Stimulated activated CD4-positive, alpha-beta T cell treated with anti-CD3 and anti-CD28 coated beads, Interleukin-2, amount 100 ng/mL, for 24 hours (primary cell): ENCODE results near the gene KCNN3.

Experiments used
- DNase-seq, 2 donors: peaks; one replicate each; pipeline ENCODE4 v3.0.0-alpha.2; 2020

Gene KCNN3

DNA sequence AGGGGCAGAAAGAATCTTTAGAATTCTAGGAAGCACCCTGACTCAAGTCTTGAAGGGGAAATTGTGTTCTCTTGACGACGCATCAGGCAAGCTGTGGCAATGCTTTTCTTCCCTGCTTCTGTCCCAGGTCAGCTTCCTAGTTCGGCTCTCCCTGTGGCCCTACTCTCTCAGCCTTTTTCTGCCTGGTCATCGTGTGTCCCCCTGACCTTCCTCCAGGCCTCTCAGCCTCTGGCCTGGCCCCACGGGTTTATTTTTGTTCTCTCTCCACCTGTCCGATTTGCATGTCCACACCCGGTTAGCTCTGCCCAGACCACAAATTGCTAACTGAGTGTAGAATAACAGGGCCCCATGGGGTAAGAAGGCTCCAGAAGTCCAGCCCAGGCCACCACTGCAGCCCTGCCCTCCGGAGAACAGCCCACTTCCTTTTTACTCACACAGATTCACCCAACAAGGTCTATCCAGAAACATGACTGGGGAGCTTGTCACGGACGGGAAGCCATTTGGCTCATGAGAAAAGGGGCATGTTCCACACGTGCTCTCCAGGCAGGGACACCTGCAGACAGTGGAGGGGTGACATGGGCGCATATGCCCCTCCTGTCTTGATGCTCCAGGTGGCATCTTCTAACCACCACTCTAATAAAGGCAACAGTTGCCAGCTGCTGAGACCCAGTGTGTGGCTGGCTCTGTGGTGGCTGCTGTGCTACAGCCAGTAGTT lies 9.8 kb downstream of the KCNN3 start:
- DNase-seq = no peak

- DNase-seq = no peak
These were observed 10.3 kb downstream of the KCNN3 start for GRCh38 chr1:154859786-154860155.

GRCh38 chr1:154859151-154859785 lies 10.8 kb downstream of the KCNN3 start:
- no peak for DNase-seq

- no peak for DNase-seq
These were observed 12.5 kb downstream of the KCNN3 start for GRCh38 chr1:154857441-154858215.

DNA sequence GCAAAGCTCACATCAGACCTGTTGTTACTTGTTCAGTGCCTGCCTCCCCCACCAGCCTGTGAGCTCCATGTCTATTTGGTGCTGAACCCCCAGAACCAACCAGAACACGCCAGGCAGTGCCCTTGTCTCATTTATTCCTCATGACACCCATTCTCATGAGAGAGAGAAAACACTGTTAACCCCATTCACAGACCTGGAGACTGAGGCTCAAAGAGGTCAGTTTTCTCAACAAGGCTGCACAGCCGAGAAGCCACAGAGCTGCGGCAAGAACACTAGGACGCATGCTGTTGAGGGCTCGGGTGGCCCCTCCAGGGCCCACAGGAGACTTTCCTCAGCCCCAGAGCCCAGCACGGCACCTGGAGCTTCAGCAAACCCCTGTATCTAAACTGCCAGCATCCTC lies 13.1 kb downstream of the KCNN3 start:
- DNase-seq = no peak

GRCh38 chr1:154856544-154856943 lies 13.5 kb downstream of the KCNN3 start:
- DNase-seq = no peak

DNA sequence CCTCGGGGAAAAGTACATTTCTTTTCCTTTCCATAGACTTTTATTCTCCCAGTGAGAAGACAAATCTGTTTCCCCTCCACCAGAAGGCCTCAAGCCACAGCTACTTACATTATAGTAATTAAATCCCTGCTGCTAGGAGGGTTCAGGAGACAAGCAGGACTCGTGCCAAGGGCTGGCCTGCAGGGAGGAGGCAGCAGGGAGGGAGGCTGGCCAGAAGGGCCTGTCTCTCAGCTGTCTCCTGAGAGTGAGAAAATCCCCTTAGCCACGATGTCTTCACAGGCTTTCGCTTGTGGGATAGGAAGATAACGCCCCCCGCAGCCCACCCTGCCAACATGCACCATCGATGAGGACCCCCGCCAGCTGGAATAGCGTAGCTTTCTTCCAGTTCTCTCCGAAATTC lies 14.0 kb downstream of the KCNN3 start:
- no peak for DNase-seq

DNA sequence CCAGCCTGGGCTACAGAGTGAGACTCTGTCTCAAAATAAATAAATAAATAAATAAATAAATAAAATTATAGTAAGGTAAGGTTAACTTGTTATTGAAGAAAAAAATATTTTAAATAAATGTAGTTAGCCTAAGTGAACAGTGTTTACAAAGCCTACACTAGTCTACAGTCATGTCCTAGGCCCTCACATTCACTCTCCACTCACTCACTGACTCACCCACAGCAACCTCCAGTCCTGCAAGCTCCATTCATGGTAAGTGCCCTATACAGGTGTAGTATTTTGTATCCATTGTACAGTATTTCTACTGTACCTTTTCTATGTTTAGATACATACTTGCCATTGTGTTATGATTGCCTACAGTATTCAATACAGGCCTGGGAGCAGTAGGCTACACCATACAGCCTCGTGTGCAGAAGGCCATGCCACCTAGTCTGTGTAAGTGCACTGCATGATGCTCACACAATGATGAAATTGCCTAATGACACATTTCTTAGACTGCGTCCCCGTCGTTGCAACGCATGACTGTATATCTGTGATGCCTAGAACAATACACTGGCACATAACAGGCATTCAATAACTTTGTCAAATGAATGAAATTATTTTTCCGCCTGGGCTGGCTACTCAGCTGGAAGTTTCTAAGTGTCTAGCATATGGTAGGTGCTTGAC lies 14.8 kb downstream of the KCNN3 start:
- DNase-seq = no peak

GRCh38 chr1:154852845-154853244 lies 17.2 kb downstream of the KCNN3 start:
- DNase-seq = no peak

- DNase-seq = no peak
These were observed 18.5 kb downstream of the KCNN3 start for GRCh38 chr1:154851392-154852177.

DNA sequence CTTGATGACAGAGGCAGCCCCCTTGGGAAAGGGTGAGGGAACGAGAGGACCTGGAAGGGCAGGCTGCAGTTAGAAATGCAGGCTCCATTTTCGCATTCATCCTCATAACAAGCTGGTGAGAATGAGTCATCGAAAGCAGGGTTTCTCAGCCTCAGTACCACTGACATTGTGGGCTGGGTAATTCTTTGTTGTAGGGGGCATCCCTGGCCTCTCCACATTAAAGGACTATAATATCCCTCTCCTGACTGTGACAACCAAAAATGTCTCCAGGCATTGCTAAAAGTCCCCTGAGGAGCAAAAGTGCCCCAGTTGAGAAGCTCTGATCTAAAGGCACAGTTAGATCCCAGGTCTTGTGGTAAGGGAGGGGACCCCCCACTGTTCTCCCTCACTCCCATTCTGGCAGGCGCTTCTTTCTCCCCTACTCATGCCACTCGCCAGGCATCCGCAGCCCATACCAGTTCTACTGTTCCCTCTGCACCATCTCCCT lies 20.4 kb downstream of the KCNN3 start:
- peak; percentile 26 to 34 for DNase-seq

GRCh38 chr1:154848983-154849382 lies 21.1 kb downstream of the KCNN3 start:
- DNase-seq = no peak

DNA sequence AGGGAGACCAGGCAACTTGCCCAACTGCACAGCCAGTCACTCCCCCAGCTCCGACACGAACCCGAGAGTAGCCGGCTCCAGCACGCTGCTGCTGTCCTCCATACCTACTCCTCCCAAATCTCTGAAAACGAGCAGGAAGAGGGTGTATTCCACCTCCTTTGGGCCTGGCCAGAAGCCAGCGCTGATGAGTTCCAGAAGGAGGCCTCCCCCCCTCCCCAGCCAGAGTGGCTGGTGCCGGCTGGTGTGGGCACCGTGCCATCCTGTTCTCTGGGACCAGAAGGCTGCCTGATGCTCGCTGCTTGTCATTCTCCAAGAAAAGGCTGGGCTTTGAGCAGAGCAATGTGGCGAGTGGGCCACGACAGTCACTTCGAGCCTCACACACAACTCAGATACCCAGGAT lies 22.2 kb downstream of the KCNN3 start:
- no peak for DNase-seq

DNA sequence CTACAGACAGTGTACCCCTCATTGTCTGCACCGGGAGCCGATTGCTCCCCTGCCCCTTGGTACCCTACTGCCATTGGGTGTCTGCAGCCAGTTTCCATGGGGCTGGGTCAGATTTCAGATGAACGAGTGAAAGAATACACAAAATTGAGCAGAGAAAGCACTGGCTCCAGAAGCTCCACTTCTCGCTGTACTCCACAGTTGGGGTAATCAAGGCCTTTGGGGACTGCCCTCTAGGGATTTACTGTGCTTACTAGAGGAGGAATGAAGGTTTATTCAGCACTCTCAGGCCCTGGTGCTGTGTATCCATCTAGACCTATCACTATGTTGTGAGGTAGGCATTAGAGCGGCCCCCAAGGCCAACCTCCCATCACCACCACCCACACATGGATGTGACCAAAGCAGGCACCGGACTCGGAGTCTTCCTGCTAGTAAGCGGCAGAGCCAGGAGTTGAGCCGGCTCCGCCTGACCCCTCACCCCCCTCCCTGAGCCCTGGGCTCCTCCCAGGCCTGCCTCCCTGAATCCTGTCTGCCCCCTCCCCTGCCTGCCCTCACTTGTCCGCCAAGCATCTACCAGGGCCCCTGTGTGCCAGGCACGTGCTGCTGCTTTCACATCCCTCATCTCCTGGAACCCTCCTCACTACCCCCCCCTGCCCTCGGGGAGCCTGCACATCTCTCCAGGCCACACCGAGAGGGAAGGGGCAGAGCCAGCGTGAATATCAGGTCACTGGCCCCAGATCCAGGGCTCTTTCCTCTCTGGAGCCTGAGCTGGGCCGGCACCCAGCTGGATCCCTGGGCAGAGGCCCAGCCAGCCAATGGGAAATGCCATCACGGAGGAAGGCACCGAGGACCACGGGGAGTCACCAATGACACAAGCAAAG lies 23.3 kb downstream of the KCNN3 start:
- no peak for DNase-seq

GRCh38 chr1:154845879-154846278 lies 24.2 kb downstream of the KCNN3 start:
- DNase-seq = no peak

- DNase-seq = no peak
These were observed 24.9 kb downstream of the KCNN3 start for GRCh38 chr1:154845174-154845573.

GRCh38 chr1:154844297-154844681 lies 25.8 kb downstream of the KCNN3 start:
- no peak for DNase-seq

DNA sequence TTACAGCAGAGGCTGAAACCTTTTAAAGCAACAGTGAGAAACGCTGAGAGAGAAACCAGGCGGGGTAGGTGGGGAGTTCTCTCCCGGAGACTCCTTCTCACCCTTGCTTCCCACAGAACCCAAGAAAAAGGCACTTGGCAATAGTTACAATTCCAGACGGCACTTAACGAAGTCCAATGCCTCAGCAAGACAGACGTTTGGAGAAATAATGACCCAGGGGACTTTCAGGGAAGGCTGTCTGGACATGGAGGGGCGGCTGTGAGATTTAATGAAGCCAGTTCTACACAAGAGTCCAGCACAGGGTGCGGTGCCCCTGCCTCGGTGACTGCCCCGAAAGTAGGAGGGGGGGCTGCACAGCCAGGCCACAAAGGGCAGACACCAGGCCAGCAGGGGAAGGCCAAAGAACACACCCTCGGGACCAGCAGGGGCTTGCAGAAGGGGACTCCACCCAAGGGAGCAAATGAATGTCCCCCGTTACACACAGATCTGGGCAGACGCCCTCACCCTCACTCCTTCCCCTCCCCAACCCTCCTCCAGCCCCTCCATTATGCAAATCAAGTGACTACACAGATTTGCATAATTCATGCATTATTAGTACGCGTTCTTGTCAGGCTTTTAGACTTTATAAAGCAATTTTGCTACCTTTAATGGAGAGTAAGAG lies 26.3 kb downstream of the KCNN3 start:
- DNase-seq = no peak

- no peak for DNase-seq
These were observed 27.4 kb downstream of the KCNN3 start for GRCh38 chr1:154842635-154843034.

- no peak for DNase-seq
These were observed 28.7 kb downstream of the KCNN3 start for GRCh38 chr1:154841384-154841783.
